Thyroid gland (tissue), 4 donors: ENCODE measurements around the gene IKZF2.

Source experiments
- POLR2A ChIP-seq, 2 donors: fragments of 450-650 bp; IDR thresholded peaks; one replicate each; pipeline ENCODE4 v1.6.1; 2017; ENCODE audit warnings: antibody characterized with exemption in 2 of 2, mild to moderate bottlenecking in 2 of 2, moderate library complexity in 1 of 2
- TF ChIP-seq, protein P1 (sequence below), 6 experiments: fragments of 200-600 bp in 3 of 6; fragments of 450-650 bp in 3 of 6; sonication (generic) in 3 of 6; IDR thresholded peaks; one replicate each; pipeline ENCODE4 v1.5.1; 2016 to 2019; ENCODE audit warnings: antibody characterized with exemption in 6 of 6, mild to moderate bottlenecking in 2 of 6, inconsistent platforms in 1 of 6, moderate library complexity in 1 of 6

DNA sequence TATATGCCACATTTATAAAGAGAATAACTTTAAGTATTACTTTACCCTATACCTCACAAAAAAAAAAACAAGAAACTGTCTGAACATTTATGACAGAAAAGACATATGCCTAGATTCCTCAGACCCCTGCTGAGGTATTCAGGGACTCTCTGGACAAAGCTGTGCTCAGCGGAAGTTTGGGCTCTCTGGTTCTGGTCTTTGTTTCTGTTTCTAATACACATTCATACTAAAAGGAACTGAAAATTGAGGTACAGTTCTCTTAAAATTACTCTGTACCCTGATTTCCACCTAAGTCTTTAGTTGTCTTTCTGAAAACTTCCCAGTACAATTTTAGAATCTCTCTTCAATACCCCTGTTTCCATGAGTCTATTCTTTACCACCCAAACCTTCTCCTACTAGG is 160.3 kb downstream of the IKZF2 start:
- TF ChIP-seq, protein P1, sequence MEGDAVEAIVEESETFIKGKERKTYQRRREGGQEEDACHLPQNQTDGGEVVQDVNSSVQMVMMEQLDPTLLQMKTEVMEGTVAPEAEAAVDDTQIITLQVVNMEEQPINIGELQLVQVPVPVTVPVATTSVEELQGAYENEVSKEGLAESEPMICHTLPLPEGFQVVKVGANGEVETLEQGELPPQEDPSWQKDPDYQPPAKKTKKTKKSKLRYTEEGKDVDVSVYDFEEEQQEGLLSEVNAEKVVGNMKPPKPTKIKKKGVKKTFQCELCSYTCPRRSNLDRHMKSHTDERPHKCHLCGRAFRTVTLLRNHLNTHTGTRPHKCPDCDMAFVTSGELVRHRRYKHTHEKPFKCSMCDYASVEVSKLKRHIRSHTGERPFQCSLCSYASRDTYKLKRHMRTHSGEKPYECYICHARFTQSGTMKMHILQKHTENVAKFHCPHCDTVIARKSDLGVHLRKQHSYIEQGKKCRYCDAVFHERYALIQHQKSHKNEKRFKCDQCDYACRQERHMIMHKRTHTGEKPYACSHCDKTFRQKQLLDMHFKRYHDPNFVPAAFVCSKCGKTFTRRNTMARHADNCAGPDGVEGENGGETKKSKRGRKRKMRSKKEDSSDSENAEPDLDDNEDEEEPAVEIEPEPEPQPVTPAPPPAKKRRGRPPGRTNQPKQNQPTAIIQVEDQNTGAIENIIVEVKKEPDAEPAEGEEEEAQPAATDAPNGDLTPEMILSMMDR (IDR thresholded peaks at IDR 0.05) = no peak
- TF ChIP-seq POLR2A (IDR thresholded peaks at IDR 0.05) = no peak
